CD4-positive, alpha-beta T cell treated with Interleukin-12 subunit alpha and Interleukin-12 subunit beta, for 1 hour (primary cell): ENCODE data around the gene TNFRSF6B.
A peak's percentile ranks its signal among the peaks of the same experiment; 100 is the strongest.
"Not testable (repeated sequence)": the region's sequence is repeated elsewhere in the genome, so short reads cannot be mapped to it uniquely, and the experiment has no call there.

Experiments
- DNase-seq: peaks from one replicate; pipeline ENCODE4 v3.0.0-alpha.2; 2020

The TNFRSF6B gene

DNA sequence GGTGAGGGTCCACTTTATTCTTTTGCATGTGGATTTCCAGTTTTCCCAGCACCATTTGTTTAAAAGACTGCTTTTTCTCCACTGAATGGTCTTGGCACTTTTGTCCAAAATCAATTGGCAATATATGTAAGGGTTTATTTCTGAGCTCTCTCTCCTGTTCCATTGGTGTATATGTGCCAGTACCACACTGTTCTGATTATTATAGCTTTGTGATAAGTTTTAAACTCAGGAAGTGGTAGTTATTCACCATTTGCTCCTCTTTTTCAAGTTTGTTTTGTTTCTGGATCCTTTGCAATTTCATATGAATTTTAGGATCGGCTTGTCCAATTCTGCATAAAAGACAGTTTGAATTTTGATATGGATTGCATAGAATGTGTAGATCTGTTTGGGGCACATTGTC, 15.7 kb downstream of the TNFRSF6B start:
- DNase-seq, result no peak

DNA sequence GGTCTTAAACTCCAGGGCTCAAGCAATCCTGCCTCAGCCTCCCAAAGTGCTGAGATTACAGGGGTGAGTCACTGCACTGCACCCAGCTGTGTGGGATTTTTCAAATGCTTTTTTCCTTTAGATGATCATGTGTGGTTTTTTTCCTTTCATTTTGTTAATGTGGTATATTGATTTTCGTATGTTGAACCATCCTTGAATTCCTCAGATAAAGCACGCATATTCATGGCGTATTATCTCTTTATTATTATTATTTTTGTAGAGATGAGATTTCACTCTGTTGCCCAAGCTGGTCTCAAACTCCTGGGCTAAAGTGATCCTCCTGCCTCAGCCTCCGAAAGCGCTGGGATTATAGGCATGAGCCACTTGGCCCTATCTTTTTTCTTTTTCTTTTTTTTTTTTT, 18.4 kb downstream of the TNFRSF6B start:
- no peak for DNase-seq

GRCh38 chr20:63718996-63719395, 22.5 kb downstream of the TNFRSF6B start:
- DNase-seq, result no peak

DNA sequence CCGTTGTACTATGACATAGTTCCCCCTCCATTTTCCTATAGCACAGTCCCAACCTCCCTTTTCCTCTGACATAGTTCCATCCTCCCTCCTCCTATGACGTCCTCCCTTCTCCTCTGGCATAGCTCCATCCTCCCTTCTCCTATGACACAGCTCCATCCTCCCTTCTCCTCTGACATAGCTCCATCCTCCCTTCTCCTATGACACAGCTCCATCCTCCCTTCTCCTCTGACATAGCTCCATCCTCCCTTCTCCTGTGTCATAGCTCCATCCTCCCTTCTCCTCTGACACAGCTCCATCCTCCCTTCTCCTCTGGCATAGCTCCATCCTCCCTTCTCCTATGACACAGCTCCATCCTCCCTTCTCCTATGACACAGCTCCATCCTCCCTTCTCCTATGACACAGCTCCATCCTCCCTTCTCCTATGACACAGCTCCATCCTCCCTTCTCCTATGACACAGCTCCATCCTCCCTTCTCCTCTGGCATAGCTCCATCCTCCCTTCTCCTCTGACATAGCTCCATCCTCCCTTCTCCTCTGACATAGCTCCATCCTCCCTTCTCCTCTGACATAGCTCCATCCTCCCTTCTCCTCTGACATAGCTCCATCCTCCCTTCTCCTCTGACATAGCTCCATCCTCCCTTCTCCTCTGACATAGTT, 26.6 kb downstream of the TNFRSF6B start:
- DNase-seq, result not testable (repeated sequence)

- DNase-seq, result not testable (repeated sequence)
Measured at GRCh38 chr20:63730189-63730733, 33.8 kb downstream of the TNFRSF6B start.

- DNase-seq, result no peak
Measured at GRCh38 chr20:63731410-63731809, 35.0 kb downstream of the TNFRSF6B start.

DNA sequence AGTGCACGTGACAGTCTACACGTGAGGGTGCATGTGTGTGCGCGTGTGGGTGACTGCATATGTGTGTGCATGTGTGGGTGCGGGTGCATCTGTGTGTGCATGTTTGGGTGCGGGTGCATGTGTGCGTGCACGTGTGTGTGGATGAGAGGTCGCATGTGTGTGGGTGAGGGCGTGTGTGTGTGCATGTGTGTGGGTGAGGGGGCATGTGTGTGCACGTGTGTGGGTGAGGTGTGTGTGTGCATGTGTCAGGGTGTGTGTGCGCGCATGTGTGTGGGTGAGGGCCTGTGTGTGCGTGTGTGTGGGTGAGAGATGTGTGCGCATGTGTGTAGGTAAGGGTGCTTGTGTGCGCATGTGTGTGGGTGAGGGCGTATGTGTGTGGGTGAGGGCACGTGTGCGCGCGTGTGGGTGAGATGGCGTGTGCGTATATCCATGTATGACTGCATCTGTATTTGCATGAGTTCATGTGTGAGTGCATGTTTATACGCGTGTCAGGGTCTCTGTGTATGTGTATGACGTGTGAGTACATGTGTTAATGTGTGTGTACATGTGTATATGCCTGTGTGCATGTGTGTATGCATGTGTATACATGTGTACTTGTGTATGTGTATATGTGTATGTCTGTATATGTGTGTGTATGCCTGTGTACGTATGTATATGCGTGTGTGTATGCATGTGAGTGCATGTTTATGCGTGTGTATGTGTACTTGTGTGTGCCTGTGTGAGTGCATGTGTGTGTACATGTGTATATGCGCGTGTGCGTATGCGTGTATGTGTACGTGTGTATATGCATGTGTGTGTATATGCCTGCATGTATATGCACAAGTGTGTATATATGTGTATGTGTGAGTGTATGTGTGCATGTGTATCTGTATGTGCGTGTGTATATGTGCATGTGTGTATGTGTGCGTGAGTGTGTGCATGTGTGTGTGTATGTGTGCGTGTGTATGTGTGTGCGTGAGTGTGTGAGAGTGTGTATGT, 36.0 kb downstream of the TNFRSF6B start:
- DNase-seq, result no peak

DNA sequence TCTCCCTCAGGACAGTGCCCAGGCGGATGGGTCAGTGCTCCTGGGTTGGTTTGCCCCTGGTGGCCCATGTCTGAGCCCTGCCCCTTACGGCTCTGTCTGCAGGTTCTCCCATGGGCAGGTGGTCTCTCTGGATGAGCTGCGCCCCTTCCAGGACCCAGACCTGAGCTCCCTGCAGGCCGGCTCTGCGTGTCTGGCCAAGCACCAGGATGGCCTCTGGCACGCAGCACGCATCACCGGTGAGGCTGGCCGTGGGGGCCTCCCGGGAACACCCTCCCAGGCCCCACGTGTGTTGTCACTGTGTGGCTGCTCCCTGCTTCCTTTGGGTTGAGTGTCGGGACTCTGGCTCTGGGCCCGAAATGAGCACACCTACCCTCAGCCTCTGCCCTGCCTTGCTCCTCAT, 36.7 kb downstream of the TNFRSF6B start:
- no peak for DNase-seq

GRCh38 chr20:63733579-63734081, 37.2 kb downstream of the TNFRSF6B start:
- no peak for DNase-seq

DNA sequence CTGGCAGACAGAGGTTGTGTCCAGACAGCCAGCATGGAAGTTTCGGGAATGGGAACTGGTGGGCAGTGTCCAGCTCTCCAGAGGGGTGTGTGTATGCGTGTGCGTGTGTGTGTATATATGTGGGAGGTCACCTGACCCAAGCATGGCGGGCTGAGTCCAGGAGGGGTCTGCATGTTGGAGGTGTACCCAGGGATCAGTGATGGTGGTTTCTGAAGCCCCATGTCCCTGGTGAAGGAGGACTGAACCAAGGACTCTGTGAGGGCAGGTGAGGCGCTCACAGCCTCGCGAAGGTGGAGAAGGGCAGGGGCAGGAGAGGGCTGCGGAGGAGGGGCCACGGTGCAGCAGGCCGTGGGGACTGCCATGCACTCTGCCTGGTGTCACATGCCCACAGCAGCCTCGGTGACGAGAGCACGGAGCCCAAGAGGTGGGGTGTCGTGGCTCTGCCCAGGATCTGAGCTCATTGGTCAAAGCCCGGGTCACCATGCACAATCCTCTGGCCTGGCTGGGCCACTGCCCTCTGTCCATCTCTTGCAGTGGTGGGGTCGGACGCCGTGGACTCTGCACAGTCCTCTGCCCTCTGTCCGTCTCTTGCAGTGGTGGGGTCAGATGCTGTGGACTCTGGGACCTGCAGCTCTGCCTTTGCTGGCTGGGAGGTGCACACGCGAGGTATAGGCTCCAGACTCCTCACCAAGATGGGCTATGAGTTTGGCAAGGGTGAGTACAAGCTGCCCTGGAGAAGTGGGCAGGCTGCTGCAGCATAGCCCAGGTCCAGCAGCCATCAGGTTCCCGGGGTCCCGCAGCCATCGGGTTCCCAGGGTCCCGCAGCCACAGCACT, 37.9 kb downstream of the TNFRSF6B start:
- DNase-seq, result no peak

GRCh38 chr20:63734946-63735858, 38.8 kb downstream of the TNFRSF6B start:
- no peak for DNase-seq

- peak; percentile 84 for DNase-seq
Measured at GRCh38 chr20:63735859-63736718, 39.6 kb downstream of the TNFRSF6B start, which contains the start of gene LIME1. Gene LIME1, plus strand, starts transcription at chr20:63736664. Its CDS starts 886 bp downstream, at chr20:63737550.

- peak; percentile 56 for DNase-seq
Measured at GRCh38 chr20:63736893-63737694, 40.6 kb downstream of the TNFRSF6B start.

GRCh38 chr20:63737695-63737944, 41.2 kb downstream of the TNFRSF6B start:
- no peak for DNase-seq

DNA sequence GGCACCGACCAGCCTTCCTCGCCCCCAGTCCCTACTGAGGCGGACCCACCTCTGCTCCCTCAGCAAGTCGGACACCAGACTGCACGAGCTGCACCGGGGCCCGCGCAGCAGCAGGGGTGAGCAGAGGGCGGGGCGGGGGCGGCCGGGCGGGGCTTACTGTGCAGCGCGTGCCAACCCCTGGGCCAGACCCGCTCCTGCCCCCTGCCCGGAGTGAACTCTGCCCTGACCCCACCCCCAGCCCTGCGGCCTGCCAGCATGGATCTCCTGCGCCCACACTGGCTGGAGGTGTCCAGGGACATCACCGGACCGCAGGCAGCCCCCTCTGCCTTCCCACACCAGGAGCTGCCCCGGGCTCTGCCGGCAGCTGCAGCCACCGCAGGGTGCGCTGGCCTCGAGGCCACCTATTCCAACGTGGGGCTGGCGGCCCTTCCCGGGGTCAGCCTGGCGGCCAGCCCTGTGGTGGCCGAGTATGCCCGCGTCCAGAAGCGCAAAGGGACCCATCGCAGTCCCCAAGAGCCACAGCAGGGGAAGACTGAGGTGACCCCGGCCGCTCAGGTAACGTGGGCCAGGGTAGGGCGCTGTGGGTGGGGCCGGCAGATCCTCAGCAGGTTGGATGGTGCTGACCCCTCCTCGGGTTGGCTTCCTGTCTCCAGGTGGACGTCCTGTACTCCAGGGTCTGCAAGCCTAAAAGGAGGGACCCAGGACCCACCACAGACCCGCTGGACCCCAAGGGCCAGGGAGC, 41.7 kb downstream of the TNFRSF6B start:
- DNase-seq, result peak; percentile 35

DNA sequence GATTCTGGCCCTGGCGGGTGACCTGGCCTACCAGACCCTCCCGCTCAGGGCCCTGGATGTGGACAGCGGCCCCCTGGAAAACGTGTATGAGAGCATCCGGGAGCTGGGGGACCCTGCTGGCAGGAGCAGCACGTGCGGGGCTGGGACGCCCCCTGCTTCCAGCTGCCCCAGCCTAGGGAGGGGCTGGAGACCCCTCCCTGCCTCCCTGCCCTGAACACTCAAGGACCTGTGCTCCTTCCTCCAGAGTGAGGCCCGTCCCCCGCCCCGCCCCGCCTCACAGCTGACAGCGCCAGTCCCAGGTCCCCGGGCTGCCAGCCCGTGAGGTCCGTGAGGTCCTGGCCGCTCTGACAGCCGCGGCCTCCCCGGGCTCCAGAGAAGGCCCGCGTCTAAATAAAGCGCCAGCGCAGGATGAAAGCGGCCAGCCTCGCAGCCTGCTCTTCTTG, 42.3 kb downstream of the TNFRSF6B start:
- DNase-seq, result peak; percentile 36

GRCh38 chr20:63739130-63740069, 42.9 kb downstream of the TNFRSF6B start, which contains the start of gene SLC2A4RG:
Gene SLC2A4RG, plus strand, starts transcription at chr20:63739776. Its CDS starts 137 bp downstream, at chr20:63739913.
- peak; percentile 83 for DNase-seq
